OCI-LY7 (cell line): ENCODE results near the gene ZBTB26.

Experiments
- CTCF ChIP-seq: fragments of 200-600 bp; sonication (generic); conservative IDR thresholded peaks from 2 replicates; pipeline ENCODE4 v1.5.1; 2014; ENCODE audit warnings: mild to moderate bottlenecking, antibody characterized with exemption, low read length, moderate library complexity, mixed read lengths
- EZH2phosphoT487 ChIP-seq: fragments of 200-600 bp; sonication (generic); IDR thresholded peaks from 2 replicates; pipeline ENCODE4 v1.6.1; 2018; ENCODE audit warnings: low read depth, borderline replicate concordance, mild to moderate bottlenecking, mixed run types, antibody characterized with exemption, low read length, moderate library complexity, mixed read lengths

- TF ChIP-seq CTCF (no peak), EZH2phosphoT487 (no peak)
Measured at GRCh38 chr9:122936464-122936863, 5.2 kb upstream of the ZBTB26 start.
